ENCODE measurements around the gene ZCCHC24.

GRCh38 chr10:79482741-79483140 is 37.3 kb upstream of the ZCCHC24 start:
- TF ChIP-seq CTCF (IDR thresholded peaks at IDR 0.05), result no peak
- TF ChIP-seq POLR2AphosphoS5 (IDR thresholded peaks at IDR 0.05), result no peak

Measured in breast epithelium (tissue), 3 donors.